Neural cell (in vitro differentiated cells): ENCODE data around the gene AGBL1. TPM values are rescaled to one million over a fixed set of nuclear protein-coding genes. Genes with fewer than 3 reads are reported as not detected.

Experiments used
- H2AFZ ChIP-seq: fragments of 200-600, 300-800 bp; sonication (generic), shearing (Covaris generic); 2 replicates; pipeline ENCODE4 v1.6.0; 2014; ENCODE audit warnings: low read depth, mild to moderate bottlenecking, antibody characterized with exemption, low read length, moderate library complexity
- H3F3A ChIP-seq: fragments of 200-600 bp; shearing (Covaris generic); 2 replicates; pipeline ENCODE4 v1.6.1; 2016; ENCODE audit warnings: mild to moderate bottlenecking, moderate library complexity, mixed read lengths, antibody characterized with exemption, low read length; ENCODE audit not compliant: insufficient read depth, poor library complexity, severe bottlenecking
- H3K27ac ChIP-seq: fragments of 200-600, 300-800 bp; sonication (generic), shearing (Covaris generic); 2 replicates; pipeline ENCODE4 v1.5.1; 2014; ENCODE audit warnings: mild to moderate bottlenecking, low read length, moderate library complexity
- H3K27me3 ChIP-seq: fragments of 300-800, 200-600 bp; sonication (generic), shearing (Covaris generic); 2 replicates; pipeline ENCODE4 v1.6.0; 2014; ENCODE audit warnings: mild to moderate bottlenecking, low read depth, low read length, moderate library complexity; ENCODE audit not compliant: insufficient read depth
- H3K36me3 ChIP-seq: fragments of 300-800, 200-600 bp; sonication (generic), shearing (Covaris generic); 2 replicates; pipeline ENCODE4 v1.5.1; 2014; ENCODE audit warnings: mild to moderate bottlenecking, antibody characterized with exemption, low read length, moderate library complexity; ENCODE audit not compliant: insufficient read depth
- H3K4me2 ChIP-seq: fragments of 300-800, 200-600 bp; sonication (generic), shearing (Covaris generic); 2 replicates; pipeline ENCODE4 v1.6.0; 2014; ENCODE audit warnings: mild to moderate bottlenecking, low read length
- H3K4me3 ChIP-seq: fragments of 300-800, 200-600 bp; sonication (generic), shearing (Covaris generic); 2 replicates; pipeline ENCODE4 v1.5.1; 2014; ENCODE audit warnings: mild to moderate bottlenecking, low read length, moderate library complexity
- H3K79me2 ChIP-seq: fragments of 200-600 bp; shearing (Covaris generic); replicated peaks from 2 replicates; pipeline ENCODE4 v1.6.0; 2014; ENCODE audit warnings: mild to moderate bottlenecking, low read length, moderate library complexity; ENCODE audit not compliant: insufficient read depth
- H3K9ac ChIP-seq: fragments of 300-800, 200-600 bp; sonication (generic), shearing (Covaris generic); 2 replicates; pipeline ENCODE4 v1.6.1; 2016; ENCODE audit warnings: mild to moderate bottlenecking, low read length, mixed read lengths
- H3K9me2 ChIP-seq: fragments of 200-600 bp; shearing (Covaris generic); 2 replicates; pipeline ENCODE4 v1.6.1; 2016; ENCODE audit warnings: mild to moderate bottlenecking, low read length, mixed read lengths; ENCODE audit not compliant: insufficient read depth
- H3K9me3 ChIP-seq: fragments of 200-600, 300-800 bp; sonication (generic), shearing (Covaris generic); 2 replicates; pipeline ENCODE4 v1.6.1; 2016; ENCODE audit warnings: mild to moderate bottlenecking, mixed run types, low read length, moderate library complexity, mixed read lengths
- H4K20me1 ChIP-seq: fragments of 200-600 bp; shearing (Covaris generic); 2 replicates; pipeline ENCODE4 v1.6.1; 2016; ENCODE audit warnings: mild to moderate bottlenecking, mixed run types; ENCODE audit not compliant: insufficient read depth
- EP300 ChIP-seq: fragments of 450-650 bp; conservative IDR thresholded peaks from 2 replicates; pipeline ENCODE4 v1.6.1; 2014; ENCODE audit warnings: antibody characterized with exemption, mild to moderate bottlenecking, moderate library complexity; ENCODE audit not compliant: poor library complexity, severe bottlenecking
- EZH2 ChIP-seq: fragments of 200-600, 300-800 bp; shearing (Covaris generic), sonication (generic); IDR thresholded peaks from 2 replicates; pipeline ENCODE4 v1.6.1; 2014; ENCODE audit warnings: antibody characterized with exemption, low read length, borderline replicate concordance, mild to moderate bottlenecking; ENCODE audit not compliant: insufficient read depth, poor library complexity, severe bottlenecking
- MXI1 ChIP-seq: fragments of 450-650 bp; conservative IDR thresholded peaks from 2 replicates; pipeline ENCODE4 v1.6.1; 2014; ENCODE audit warnings: antibody characterized with exemption, mild to moderate bottlenecking; ENCODE audit not compliant: poor library complexity, severe bottlenecking
- POLR2AphosphoS5 ChIP-seq: IDR thresholded peaks from 2 replicates; pipeline ENCODE4 v1.6.1; 2012
- RAD21 ChIP-seq: fragments of 450-650 bp; conservative IDR thresholded peaks from 2 replicates; pipeline ENCODE4 v1.6.1; 2014; ENCODE audit warnings: antibody characterized with exemption, mild to moderate bottlenecking, moderate library complexity
- SMC3 ChIP-seq: fragments of 450-650 bp; conservative IDR thresholded peaks from 2 replicates; pipeline ENCODE4 v1.6.1; 2014; ENCODE audit warnings: antibody characterized with exemption, mild to moderate bottlenecking, moderate library complexity; ENCODE audit not compliant: poor library complexity
- TAF1 ChIP-seq: IDR thresholded peaks from 2 replicates; pipeline ENCODE4 v1.6.1; 2012; ENCODE audit warnings: low read depth
- polyA plus RNA-seq: library from polyadenylated mRNA; depleted of rRNA; stranded (reverse); fragments of >200 nt; gene quantifications from 2 replicates; pipeline ENCODE4 v1.2.3, GENCODE V29; 2014
- TF ChIP-seq, protein P1 (sequence below): fragments of 450-650 bp; IDR thresholded peaks from 2 replicates; pipeline ENCODE4 v1.5.1; 2014; ENCODE audit warnings: antibody characterized with exemption, mild to moderate bottlenecking, moderate library complexity; ENCODE audit not compliant: poor library complexity, severe bottlenecking
- TF ChIP-seq, protein P2 (sequence below): IDR thresholded peaks from 2 replicates; pipeline ENCODE4 v1.6.1; 2012; ENCODE audit warnings: borderline replicate concordance

AGBL1 gene
- polyA plus RNA-seq, 1 donor from 2014 or later: 0.12 TPM

DNA sequence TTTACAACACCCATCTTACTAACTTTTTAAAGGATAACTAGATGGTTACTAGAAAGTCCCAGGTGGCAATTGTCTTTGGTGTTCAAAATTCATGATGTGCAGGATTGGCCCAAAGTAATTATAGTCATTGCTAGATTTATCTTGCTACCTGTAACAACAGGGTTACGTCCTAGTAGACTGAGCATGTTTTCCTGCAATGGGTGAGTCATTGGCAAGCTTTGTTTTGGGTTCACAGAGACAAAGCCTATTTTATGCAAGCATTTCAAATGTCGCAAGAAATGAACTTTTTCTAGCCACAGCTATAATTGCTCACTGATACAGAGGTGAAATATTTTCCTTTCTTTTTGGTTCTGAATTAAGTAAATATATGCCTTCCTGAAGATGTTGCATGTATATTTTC lies 267.6 kb downstream of the AGBL1 start:
- Histone ChIP-seq H3K9me2 (no peaks in the 10 kb centered on the region), H3K4me2 (no peak overlapping the region), H3K9me3 (no peaks in the 10 kb centered on the region), H2AFZ (no peak overlapping the region), H3F3A (no peaks in the 10 kb centered on the region), H4K20me1 (no peaks in the 10 kb centered on the region), H3K27me3 (no peaks in the 10 kb centered on the region), H3K36me3 (no peaks in the 10 kb centered on the region), H3K9ac (no peak overlapping the region), H3K27ac (no peak overlapping the region), H3K79me2 (no peaks in the 10 kb centered on the region), H3K4me3 (no peak overlapping the region)
- TF ChIP-seq, protein P1, sequence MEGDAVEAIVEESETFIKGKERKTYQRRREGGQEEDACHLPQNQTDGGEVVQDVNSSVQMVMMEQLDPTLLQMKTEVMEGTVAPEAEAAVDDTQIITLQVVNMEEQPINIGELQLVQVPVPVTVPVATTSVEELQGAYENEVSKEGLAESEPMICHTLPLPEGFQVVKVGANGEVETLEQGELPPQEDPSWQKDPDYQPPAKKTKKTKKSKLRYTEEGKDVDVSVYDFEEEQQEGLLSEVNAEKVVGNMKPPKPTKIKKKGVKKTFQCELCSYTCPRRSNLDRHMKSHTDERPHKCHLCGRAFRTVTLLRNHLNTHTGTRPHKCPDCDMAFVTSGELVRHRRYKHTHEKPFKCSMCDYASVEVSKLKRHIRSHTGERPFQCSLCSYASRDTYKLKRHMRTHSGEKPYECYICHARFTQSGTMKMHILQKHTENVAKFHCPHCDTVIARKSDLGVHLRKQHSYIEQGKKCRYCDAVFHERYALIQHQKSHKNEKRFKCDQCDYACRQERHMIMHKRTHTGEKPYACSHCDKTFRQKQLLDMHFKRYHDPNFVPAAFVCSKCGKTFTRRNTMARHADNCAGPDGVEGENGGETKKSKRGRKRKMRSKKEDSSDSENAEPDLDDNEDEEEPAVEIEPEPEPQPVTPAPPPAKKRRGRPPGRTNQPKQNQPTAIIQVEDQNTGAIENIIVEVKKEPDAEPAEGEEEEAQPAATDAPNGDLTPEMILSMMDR: no peak
- TF ChIP-seq MXI1: no peak
- no peak for TF ChIP-seq EP300
- TF ChIP-seq TAF1: no peak
- TF ChIP-seq SMC3: no peak
- TF ChIP-seq, protein P2, sequence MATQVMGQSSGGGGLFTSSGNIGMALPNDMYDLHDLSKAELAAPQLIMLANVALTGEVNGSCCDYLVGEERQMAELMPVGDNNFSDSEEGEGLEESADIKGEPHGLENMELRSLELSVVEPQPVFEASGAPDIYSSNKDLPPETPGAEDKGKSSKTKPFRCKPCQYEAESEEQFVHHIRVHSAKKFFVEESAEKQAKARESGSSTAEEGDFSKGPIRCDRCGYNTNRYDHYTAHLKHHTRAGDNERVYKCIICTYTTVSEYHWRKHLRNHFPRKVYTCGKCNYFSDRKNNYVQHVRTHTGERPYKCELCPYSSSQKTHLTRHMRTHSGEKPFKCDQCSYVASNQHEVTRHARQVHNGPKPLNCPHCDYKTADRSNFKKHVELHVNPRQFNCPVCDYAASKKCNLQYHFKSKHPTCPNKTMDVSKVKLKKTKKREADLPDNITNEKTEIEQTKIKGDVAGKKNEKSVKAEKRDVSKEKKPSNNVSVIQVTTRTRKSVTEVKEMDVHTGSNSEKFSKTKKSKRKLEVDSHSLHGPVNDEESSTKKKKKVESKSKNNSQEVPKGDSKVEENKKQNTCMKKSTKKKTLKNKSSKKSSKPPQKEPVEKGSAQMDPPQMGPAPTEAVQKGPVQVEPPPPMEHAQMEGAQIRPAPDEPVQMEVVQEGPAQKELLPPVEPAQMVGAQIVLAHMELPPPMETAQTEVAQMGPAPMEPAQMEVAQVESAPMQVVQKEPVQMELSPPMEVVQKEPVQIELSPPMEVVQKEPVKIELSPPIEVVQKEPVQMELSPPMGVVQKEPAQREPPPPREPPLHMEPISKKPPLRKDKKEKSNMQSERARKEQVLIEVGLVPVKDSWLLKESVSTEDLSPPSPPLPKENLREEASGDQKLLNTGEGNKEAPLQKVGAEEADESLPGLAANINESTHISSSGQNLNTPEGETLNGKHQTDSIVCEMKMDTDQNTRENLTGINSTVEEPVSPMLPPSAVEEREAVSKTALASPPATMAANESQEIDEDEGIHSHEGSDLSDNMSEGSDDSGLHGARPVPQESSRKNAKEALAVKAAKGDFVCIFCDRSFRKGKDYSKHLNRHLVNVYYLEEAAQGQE: no peak
- TF ChIP-seq POLR2AphosphoS5: no peak
- TF ChIP-seq RAD21: no peak
- TF ChIP-seq EZH2: no peak

DNA sequence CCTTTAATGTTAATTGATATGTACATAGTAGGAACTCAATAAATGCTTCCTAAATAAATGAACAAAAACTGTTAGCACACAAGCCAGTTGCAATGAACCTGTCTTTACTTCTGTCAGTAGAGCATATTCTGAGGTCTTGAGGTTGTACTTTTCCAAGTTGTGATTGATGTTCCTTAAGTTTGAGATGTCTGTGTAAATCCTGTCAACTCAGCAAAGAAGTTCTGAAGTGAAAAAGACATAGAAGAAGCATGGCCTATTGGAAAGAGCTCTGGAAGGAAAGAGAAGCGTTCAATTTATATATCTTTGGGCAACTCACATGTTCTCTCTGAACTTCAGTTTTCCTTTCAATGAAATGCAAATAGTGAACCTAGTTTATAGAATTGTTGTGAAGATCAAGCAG lies 269.9 kb downstream of the AGBL1 start:
- TF ChIP-seq POLR2AphosphoS5 (no peak), SMC3 (no peak), RAD21 (no peak), EP300 (no peak), TAF1 (no peak), EZH2 (no peak), MXI1 (no peak)
- TF ChIP-seq, protein P1: no peak
- TF ChIP-seq, protein P2: no peak
- H3K9me2 ChIP-seq: no peaks in the 10 kb centered on the region

More for the DNA sequence above, 269.9 kb downstream of the AGBL1 start:
- Histone ChIP-seq H4K20me1 (no peaks in the 10 kb centered on the region), H3K9ac (no peak overlapping the region), H3K9me3 (no peaks in the 10 kb centered on the region), H2AFZ (no peak overlapping the region), H3F3A (no peaks in the 10 kb centered on the region), H3K27me3 (no peaks in the 10 kb centered on the region), H3K4me3 (no peak overlapping the region), H3K4me2 (no peak overlapping the region), H3K36me3 (no peaks in the 10 kb centered on the region), H3K27ac (no peak overlapping the region), H3K79me2 (no peaks in the 10 kb centered on the region)
